BLaER1 treated with 17β-estradiol and CSF1 and Interleukin-3, amounts not matched to agents 10 nM and 100 nM (cell line): ENCODE data around the gene CCDC33.

Experiments
- H3K27ac ChIP-seq, 11 experiments: shearing (Covaris generic); formaldehyde crosslinking; 2 replicates each; pipeline ENCODE4 v1.8.1; 2022
- H3K27me3 ChIP-seq, 11 experiments: shearing (Covaris generic); formaldehyde crosslinking; 2 replicates each; pipeline ENCODE4 v1.8.1; 2022
- H3K36me3 ChIP-seq, 11 experiments: shearing (Covaris generic); formaldehyde crosslinking; 2 replicates each; pipeline ENCODE4 v1.8.1; 2022
- H3K4me1 ChIP-seq, 10 experiments: shearing (Covaris generic); formaldehyde crosslinking; 2 replicates each; pipeline ENCODE4 v1.8.1; 2022
- H3K4me2 ChIP-seq, 11 experiments: shearing (Covaris generic); formaldehyde crosslinking; 2 replicates each; pipeline ENCODE4 v1.8.1; 2022
- H3K4me3 ChIP-seq, 10 experiments: shearing (Covaris generic); formaldehyde crosslinking; 2 replicates each; pipeline ENCODE4 v1.8.1; 2022
- H3K9ac ChIP-seq, 11 experiments: shearing (Covaris generic); formaldehyde crosslinking; 2 replicates each; pipeline ENCODE4 v1.8.1; 2022
- H3K9me3 ChIP-seq, 11 experiments: shearing (Covaris generic); formaldehyde crosslinking; replicated peaks in 1 of 11; 2 replicates each; pipeline ENCODE4 v1.8.1; 2022
- H4K20me1 ChIP-seq, 11 experiments: shearing (Covaris generic); formaldehyde crosslinking; 2 replicates each; pipeline ENCODE4 v1.8.1; 2022
- Cebpa-rat ChIP-seq, 11 experiments: shearing (Covaris generic); IDR thresholded peaks; 2 replicates each; pipeline ENCODE4 v1.8.1; 2022

The CCDC33 gene

GRCh38 chr15:74378848-74379247 lies 142.7 kb downstream of the CCDC33 start:
- Histone ChIP-seq H4K20me1 (peaks cover 0 to 8% (median 0%) of the 10 kb centered on the region in 11 experiments; a peak in 6 of 22 replicates), H3K27ac (peak overlapping the region in 4 of 11 experiments; percentile 19 to 51 (median 35); a peak in 5 of 22 replicates), H3K9ac (peak overlapping the region in 2 of 11 experiments; percentile 37 to 44; a peak in 1 of 22 replicates), H3K4me3 (no peak overlapping the region), H3K4me2 (peak overlapping the region; percentile 45 to 81 (median 76)), H3K27me3 (peaks cover 0 to 7% (median 0%) of the 10 kb centered on the region in 11 experiments; a peak in 1 of 22 replicates), H3K4me1 (peaks cover 26 to 49% (median 46%) of the 10 kb centered on the region in 10 experiments), H3K9me3 (no peaks in the 10 kb centered on the region), H3K36me3 (no peaks in the 10 kb centered on the region)
- peak in 1 of 11 experiments; percentile 48; a peak in 1 of 22 replicates for TF ChIP-seq Cebpa-rat (IDR thresholded peaks at IDR 0.05)

- Histone ChIP-seq H4K20me1 (no peaks in the 10 kb centered on the region; a peak in 1 of 22 replicates), H3K4me2 (0 out of 22 replicates have a peak overlapping the region, but pooled peaks of 1 of the 11 experiments have one; percentile 1), H3K27ac (no peak overlapping the region), H3K27me3 (no peaks in the 10 kb centered on the region), H3K4me3 (no peak overlapping the region), H3K4me1 (peaks cover 35 to 57% (median 55%) of the 10 kb centered on the region in 10 experiments), H3K9me3 (no peaks in the 10 kb centered on the region), H3K9ac (no peak overlapping the region), H3K36me3 (no peaks in the 10 kb centered on the region)
- no peak for TF ChIP-seq Cebpa-rat (IDR thresholded peaks at IDR 0.05)
These were observed 144.4 kb downstream of the CCDC33 start for GRCh38 chr15:74380361-74381189.

GRCh38 chr15:74381190-74381453 lies 145.0 kb downstream of the CCDC33 start:
- H4K20me1 ChIP-seq = no peaks in the 10 kb centered on the region; a peak in 1 of 22 replicates
- H3K27ac ChIP-seq = no peak overlapping the region
- no peaks in the 10 kb centered on the region for H3K36me3 ChIP-seq
- no peaks in the 10 kb centered on the region for H3K9me3 ChIP-seq
- peaks cover 40 to 62% (median 60%) of the 10 kb centered on the region in 10 experiments for H3K4me1 ChIP-seq
- H3K27me3 ChIP-seq = no peaks in the 10 kb centered on the region
- TF ChIP-seq Cebpa-rat (IDR thresholded peaks at IDR 0.05) = no peak
- no peak overlapping the region for H3K4me3 ChIP-seq
- no peak overlapping the region for H3K4me2 ChIP-seq
- no peak overlapping the region for H3K9ac ChIP-seq

- Histone ChIP-seq H3K4me2 (no peak overlapping the region), H3K4me1 (peaks cover 44 to 66% (median 64%) of the 10 kb centered on the region in 10 experiments), H3K9me3 (no peaks in the 10 kb centered on the region), H3K4me3 (no peak overlapping the region), H3K27me3 (no peaks in the 10 kb centered on the region), H3K36me3 (no peaks in the 10 kb centered on the region), H3K9ac (peak overlapping the region in 1 of 11 experiments; percentile 5; a peak in 2 of 22 replicates), H3K27ac (no peak overlapping the region), H4K20me1 (no peaks in the 10 kb centered on the region; a peak in 1 of 22 replicates)
- TF ChIP-seq Cebpa-rat (IDR thresholded peaks at IDR 0.05) = no peak
These were observed 145.4 kb downstream of the CCDC33 start for GRCh38 chr15:74381481-74381880.

GRCh38 chr15:74382004-74382816 lies 146.1 kb downstream of the CCDC33 start:
- H3K27me3 ChIP-seq = no peaks in the 10 kb centered on the region
- H3K4me1 ChIP-seq = peaks cover 51 to 73% (median 71%) of the 10 kb centered on the region in 10 experiments
- TF ChIP-seq Cebpa-rat (IDR thresholded peaks at IDR 0.05) = no peak
- peak overlapping the region in 6 of 11 experiments; percentile 3 to 66 (median 20); a peak in 8 of 22 replicates for H3K4me2 ChIP-seq
- no peaks in the 10 kb centered on the region for H3K9me3 ChIP-seq
- H3K27ac ChIP-seq = peak overlapping the region in 2 of 11 experiments; percentile 5 to 10; a peak in 2 of 22 replicates
- no peak overlapping the region for H3K4me3 ChIP-seq
- H3K9ac ChIP-seq = peak overlapping the region in 2 of 11 experiments; percentile 5 to 35; a peak in 2 of 22 replicates
- H4K20me1 ChIP-seq = no peaks in the 10 kb centered on the region; a peak in 1 of 22 replicates
- H3K36me3 ChIP-seq = no peaks in the 10 kb centered on the region

- Histone ChIP-seq H3K4me2 (peak overlapping the region in 7 of 11 experiments; percentile 59 to 83 (median 77); a peak in 11 of 22 replicates), H3K27ac (peak overlapping the region in 2 of 11 experiments; percentile 16 to 45; a peak in 1 of 22 replicates), H3K4me3 (no peak overlapping the region), H3K36me3 (no peaks in the 10 kb centered on the region), H4K20me1 (no peaks in the 10 kb centered on the region; a peak in 1 of 22 replicates), H3K9me3 (no peaks in the 10 kb centered on the region), H3K4me1 (peaks cover 49 to 78% (median 73%) of the 10 kb centered on the region in 10 experiments), H3K9ac (no peak overlapping the region), H3K27me3 (no peaks in the 10 kb centered on the region)
- TF ChIP-seq Cebpa-rat (IDR thresholded peaks at IDR 0.05) = no peak
These were observed 147.2 kb downstream of the CCDC33 start for GRCh38 chr15:74383286-74383685.

GRCh38 chr15:74383695-74384565 lies 147.8 kb downstream of the CCDC33 start:
- Histone ChIP-seq H3K27me3 (no peaks in the 10 kb centered on the region), H3K4me3 (no peak overlapping the region), H3K4me2 (peak overlapping the region; percentile 59 to 83 (median 75)), H4K20me1 (no peaks in the 10 kb centered on the region; a peak in 1 of 22 replicates), H3K36me3 (no peaks in the 10 kb centered on the region), H3K4me1 (peaks cover 43 to 77% (median 70%) of the 10 kb centered on the region in 10 experiments), H3K27ac (peak overlapping the region in 7 of 11 experiments; percentile 1 to 68 (median 13); a peak in 10 of 22 replicates), H3K9me3 (no peaks in the 10 kb centered on the region), H3K9ac (peak overlapping the region in 4 of 11 experiments; percentile 9 to 27 (median 18); a peak in 4 of 22 replicates)
- no peak for TF ChIP-seq Cebpa-rat (IDR thresholded peaks at IDR 0.05)

- TF ChIP-seq Cebpa-rat (IDR thresholded peaks at IDR 0.05) = no peak
- Histone ChIP-seq H3K27me3 (no peaks in the 10 kb centered on the region), H4K20me1 (no peaks in the 10 kb centered on the region; a peak in 1 of 22 replicates), H3K9me3 (no peaks in the 10 kb centered on the region), H3K4me1 (peaks cover 37 to 76% (median 66%) of the 10 kb centered on the region in 10 experiments), H3K9ac (peak overlapping the region in 3 of 11 experiments; percentile 9 to 27 (median 21); a peak in 3 of 22 replicates), H3K4me3 (no peak overlapping the region), H3K36me3 (no peaks in the 10 kb centered on the region), H3K4me2 (peak overlapping the region; percentile 59 to 83 (median 75)), H3K27ac (peak overlapping the region in 7 of 11 experiments; percentile 1 to 68 (median 13); a peak in 9 of 22 replicates)
These were observed 148.4 kb downstream of the CCDC33 start for GRCh38 chr15:74384566-74384880.
